Neural crest cell (in vitro differentiated cells): Measurements from ENCODE around the gene NPAS4. TPM values are rescaled to one million over a fixed set of nuclear protein-coding genes. Genes with fewer than 3 reads are reported as not detected.
A peak's percentile ranks its signal among the peaks of the same experiment; 100 is the strongest.
"Not testable (repeated sequence)": the region's sequence is repeated elsewhere in the genome, so short reads cannot be mapped to it uniquely, and the experiment has no call there.

Source experiments
- DNase-seq: peaks from one replicate; pipeline ENCODE4 v3.0.0; 2021; ENCODE audit warnings: low read depth, mixed read lengths, low spot score
- H3K27ac Mint-ChIP-seq: one replicate; pipeline ENCODE4 v1.8.0; 2021; ENCODE audit warnings: mild to moderate bottlenecking, mixed read lengths; ENCODE audit not compliant: unreplicated experiment
- H3K27me3 Mint-ChIP-seq: 2 replicates; pipeline ENCODE4 v1.8.0; 2021; ENCODE audit warnings: low read depth, mild to moderate bottlenecking, mixed read lengths
- H3K36me3 Mint-ChIP-seq: 2 replicates; pipeline ENCODE4 v1.8.0; 2021; ENCODE audit warnings: low read depth, mild to moderate bottlenecking, mixed read lengths
- H3K4me1 Mint-ChIP-seq: 2 replicates; pipeline ENCODE4 v1.8.0; 2021; ENCODE audit warnings: mixed read lengths
- H3K4me3 Mint-ChIP-seq: one replicate; pipeline ENCODE4 v1.8.0; 2021; ENCODE audit warnings: mild to moderate bottlenecking, mixed read lengths
- H3K9me3 Mint-ChIP-seq: 2 replicates; pipeline ENCODE4 v1.8.0; 2021; ENCODE audit warnings: mixed read lengths
- long read RNA-seq: library from polyadenylated mRNA; unstranded; transcript quantifications from one replicate; pipeline ENCODE4 v2.0.0, GENCODE V29; 2020
- total RNA-seq: library from RNA; stranded (reverse); gene quantifications from 2 replicates; pipeline ENCODE4 v1.2.1, GENCODE V29; 2021
- TF ChIP-seq, protein P1 (sequence below): fragments of 200-600 bp; sonication (generic); conservative IDR thresholded peaks from 2 replicates; pipeline ENCODE4 v1.5.0; 2021; ENCODE audit warnings: antibody characterized with exemption, mild to moderate bottlenecking

NPAS4 gene
- total RNA-seq = 0.14 and 0.63 TPM in 2 replicates
- long read RNA-seq = 0 reads

DNA sequence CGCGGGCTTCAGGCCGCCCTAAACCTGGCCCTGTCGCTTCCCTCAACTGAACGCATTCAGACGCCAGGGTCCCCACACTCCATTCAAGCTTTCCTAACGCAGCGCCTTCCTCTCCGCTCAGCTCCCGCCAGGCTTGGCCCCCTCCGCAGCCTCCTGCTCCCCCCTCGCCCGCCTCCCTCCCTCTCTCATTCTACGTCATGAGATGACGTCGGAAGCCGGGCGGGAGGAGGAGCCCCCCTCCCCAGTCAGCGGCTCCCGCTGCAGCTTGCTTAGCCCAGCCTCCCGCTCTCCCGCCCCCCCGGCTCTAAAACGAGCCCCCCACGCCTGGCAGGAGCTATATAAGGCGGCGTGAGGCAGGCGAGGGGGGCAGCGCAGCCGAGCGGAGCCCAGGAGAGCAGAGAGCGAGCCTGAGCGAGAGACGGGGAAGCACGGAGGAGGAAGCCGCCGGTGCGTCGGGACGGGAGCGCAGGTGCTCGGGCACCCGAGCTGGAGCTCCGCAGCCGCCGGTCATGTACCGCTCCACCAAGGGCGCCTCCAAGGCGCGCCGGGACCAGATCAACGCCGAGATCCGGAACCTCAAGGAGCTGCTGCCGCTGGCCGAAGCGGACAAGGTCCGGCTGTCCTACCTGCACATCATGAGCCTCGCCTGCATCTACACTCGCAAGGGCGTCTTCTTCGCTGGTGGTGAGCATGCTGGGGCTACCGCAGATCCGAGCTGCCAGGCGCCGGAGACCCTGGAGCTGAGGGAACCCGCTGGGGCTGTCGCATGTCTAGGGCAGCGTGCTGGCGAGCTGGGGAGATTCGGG lies at the start of gene NPAS4:
Gene NPAS4 (plus strand): TSS at position 365 of the 806 bp plus-strand sequence. CDS start 145 bp downstream, at position 510.
- Mint-ChIP-seq H3K4me1 (peaks cover 30% of the 10 kb centered on the region), H3K36me3 (peaks cover 2% of the 10 kb centered on the region), H3K27me3 (peaks cover 58% of the 10 kb centered on the region), H3K9me3 (no peaks in the 10 kb centered on the region), H3K27ac (no peak within 1 kb of the TSS), H3K4me3 (no peak within 1 kb of the TSS)
- TF ChIP-seq, protein P1, sequence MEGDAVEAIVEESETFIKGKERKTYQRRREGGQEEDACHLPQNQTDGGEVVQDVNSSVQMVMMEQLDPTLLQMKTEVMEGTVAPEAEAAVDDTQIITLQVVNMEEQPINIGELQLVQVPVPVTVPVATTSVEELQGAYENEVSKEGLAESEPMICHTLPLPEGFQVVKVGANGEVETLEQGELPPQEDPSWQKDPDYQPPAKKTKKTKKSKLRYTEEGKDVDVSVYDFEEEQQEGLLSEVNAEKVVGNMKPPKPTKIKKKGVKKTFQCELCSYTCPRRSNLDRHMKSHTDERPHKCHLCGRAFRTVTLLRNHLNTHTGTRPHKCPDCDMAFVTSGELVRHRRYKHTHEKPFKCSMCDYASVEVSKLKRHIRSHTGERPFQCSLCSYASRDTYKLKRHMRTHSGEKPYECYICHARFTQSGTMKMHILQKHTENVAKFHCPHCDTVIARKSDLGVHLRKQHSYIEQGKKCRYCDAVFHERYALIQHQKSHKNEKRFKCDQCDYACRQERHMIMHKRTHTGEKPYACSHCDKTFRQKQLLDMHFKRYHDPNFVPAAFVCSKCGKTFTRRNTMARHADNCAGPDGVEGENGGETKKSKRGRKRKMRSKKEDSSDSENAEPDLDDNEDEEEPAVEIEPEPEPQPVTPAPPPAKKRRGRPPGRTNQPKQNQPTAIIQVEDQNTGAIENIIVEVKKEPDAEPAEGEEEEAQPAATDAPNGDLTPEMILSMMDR = no peak
- no peak for DNase-seq

DNA sequence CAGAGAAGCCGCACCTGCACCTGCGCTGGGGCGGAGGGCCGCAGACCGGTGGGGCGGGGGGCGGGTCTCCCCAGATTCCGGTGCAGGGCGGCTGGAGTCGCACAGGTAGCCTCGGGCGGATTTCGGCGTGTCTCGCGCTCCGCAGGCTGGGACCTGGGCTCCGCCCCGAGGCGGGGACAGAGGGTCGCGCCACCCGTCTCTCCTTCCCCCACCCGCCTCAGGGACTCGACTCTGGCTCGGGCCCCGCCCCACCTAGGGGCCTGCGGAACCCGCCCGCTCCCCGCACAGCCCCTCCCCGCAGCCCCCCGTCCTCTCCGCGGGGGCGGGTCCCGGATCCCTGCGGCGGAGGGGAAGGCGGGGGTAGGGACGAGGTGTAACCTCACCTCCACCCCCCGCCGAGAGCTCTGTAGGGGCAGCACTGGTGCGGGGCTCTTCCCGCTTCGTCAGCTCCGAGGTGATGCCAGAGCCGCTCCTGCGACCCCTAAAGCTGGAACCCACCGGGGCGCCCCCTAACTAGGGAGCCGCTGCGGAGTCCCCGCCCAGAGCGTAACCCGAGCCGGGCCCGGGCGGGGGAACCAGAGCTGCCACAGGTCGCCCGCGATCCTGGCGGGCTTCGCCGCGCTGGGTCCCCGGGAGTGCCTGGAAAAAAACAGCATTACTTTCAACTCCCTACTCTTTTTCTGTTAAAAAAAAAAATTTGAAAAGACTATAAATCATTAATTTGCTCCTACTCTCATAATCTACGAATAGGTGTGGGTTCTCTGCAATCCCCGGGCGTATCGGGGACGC lies 49.0 kb upstream of the NPAS4 start, which contains the start of gene SLC29A2:
Gene SLC29A2 (minus strand): TSS at position 134 of the 789 bp plus-strand sequence. CDS start 169 bp downstream, outside the sequence.
- TF ChIP-seq, protein P1 = no peak
- Mint-ChIP-seq H3K9me3 (no peaks in the 10 kb centered on the region), H3K27me3 (peaks cover 7% of the 10 kb centered on the region), H3K4me3 (peak within 1 kb of the TSS; percentile 94), H3K36me3 (peaks cover 9% of the 10 kb centered on the region), H3K4me1 (peaks cover 29% of the 10 kb centered on the region), H3K27ac (peak within 1 kb of the TSS; percentile 96)
- DNase-seq = peak; percentile 75

DNA sequence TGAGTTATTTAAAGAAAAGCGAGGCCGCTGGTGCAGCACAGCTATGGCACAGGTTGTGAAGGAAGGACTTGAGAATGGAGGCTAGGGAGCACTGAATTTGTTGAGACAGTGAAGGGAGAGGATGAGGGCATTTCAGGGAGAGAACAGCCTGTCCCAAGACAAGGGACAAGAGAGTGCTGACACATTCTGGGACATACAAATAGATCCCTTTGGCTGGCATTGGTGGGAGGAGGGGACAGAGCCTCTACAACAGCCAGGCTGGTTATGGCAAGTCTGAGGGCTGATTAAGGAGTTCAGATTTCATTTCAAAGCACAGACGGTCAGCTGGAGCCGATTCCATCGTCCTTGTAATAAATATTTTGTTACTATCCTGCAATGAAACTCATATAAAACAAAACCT lies 47.6 kb upstream of the NPAS4 start:
- peaks cover 24% of the 10 kb centered on the region for H3K4me1 Mint-ChIP-seq
- TF ChIP-seq, protein P1 = no peak
- DNase-seq = no peak
- no peak overlapping the region for H3K27ac Mint-ChIP-seq
- peak overlapping the region; percentile 66 for H3K4me3 Mint-ChIP-seq
- no peaks in the 10 kb centered on the region for H3K9me3 Mint-ChIP-seq
- H3K36me3 Mint-ChIP-seq = peaks cover 5% of the 10 kb centered on the region
- H3K27me3 Mint-ChIP-seq = peaks cover 9% of the 10 kb centered on the region

DNA sequence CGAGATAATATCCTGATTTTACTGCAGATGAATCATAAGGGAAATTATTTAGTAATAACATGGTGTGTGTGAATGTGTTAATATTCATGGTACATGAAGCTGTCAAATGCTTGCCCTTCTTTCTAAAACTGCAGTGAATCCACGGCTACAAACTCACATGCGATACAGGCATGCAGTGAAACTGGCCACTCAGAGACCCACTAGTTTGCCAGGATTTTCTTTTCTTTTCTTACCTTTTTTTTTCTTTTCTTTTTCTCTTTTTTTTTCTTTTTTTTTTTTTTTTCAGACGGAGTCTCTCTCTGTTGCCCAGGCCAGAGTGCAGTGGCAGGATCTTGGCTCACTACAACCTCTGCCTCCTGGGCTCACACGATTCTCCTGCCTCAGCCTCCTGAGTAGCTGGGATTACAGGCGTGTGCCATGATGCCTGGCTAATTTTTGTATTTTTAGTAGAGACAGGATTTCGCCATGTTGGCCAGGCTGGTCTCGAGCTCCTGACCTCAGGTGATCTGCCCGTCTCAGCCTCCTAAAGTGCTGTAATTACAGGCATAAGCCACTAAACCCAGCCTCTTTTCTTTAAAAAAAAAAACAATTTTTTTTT lies 47.0 kb upstream of the NPAS4 start:
- H3K36me3 Mint-ChIP-seq, H3K27me3 Mint-ChIP-seq, H3K9me3 Mint-ChIP-seq, DNase-seq, H3K27ac Mint-ChIP-seq: not testable (repeated sequence)
- peaks cover 24% of the 10 kb centered on the region for H3K4me1 Mint-ChIP-seq
- H3K4me3 Mint-ChIP-seq = peak overlapping the region; percentile 66

DNA sequence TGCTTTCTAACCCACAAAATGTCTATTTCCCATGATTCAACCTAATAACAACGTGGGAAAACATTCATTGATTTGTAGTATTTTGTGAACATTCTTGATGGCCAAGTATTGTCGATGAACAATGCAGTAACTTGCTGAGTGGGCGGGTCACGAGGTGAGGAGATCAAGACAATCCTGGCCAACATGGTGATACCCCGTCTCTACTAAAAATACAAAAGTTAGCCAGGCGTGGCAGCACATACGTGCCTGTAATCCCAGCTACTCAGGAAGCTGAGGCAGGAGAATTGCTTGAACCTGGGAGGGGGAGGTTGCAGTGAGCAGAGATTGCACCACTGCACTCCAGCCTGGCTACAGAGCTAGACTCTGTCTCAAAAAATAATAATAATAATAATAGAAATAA lies 40.6 kb upstream of the NPAS4 start:
- not testable (repeated sequence) for H3K36me3 Mint-ChIP-seq

DNA sequence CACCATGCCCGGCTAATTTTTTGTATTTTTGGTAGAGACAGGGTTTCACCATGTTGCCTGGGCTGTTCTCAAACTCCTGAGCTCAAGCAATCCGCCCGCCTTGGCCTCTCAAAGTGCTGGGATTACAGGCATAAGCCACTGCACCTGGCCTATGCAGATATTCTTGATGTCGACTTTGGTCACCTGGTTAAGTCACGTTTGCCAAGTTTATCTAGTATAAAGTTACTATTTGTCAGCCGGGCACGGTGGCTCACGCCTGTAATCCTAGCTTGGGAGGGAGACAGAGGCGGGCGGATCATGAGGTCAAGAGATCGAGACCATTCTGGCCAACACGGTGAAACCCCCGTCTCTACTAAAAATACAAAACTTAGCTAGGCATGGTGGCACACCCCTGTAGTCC lies 36.5 kb upstream of the NPAS4 start:
- H3K27ac Mint-ChIP-seq, H3K9me3 Mint-ChIP-seq, DNase-seq, H3K36me3 Mint-ChIP-seq, H3K4me3 Mint-ChIP-seq: not testable (repeated sequence)
- Mint-ChIP-seq H3K27me3 (peaks cover 14% of the 10 kb centered on the region), H3K4me1 (peaks cover 12% of the 10 kb centered on the region)

More for the DNA sequence above, 40.6 kb upstream of the NPAS4 start:
- not testable (repeated sequence) for H3K4me1 Mint-ChIP-seq, DNase-seq, H3K27me3 Mint-ChIP-seq, H3K9me3 Mint-ChIP-seq, H3K4me3 Mint-ChIP-seq, H3K27ac Mint-ChIP-seq
